ENCODE results near the gene CYP2A7.
A peak's percentile ranks its signal among the peaks of the same experiment; 100 is the strongest.
"Not testable (repeated sequence)": the region's sequence is repeated elsewhere in the genome, so short reads cannot be mapped to it uniquely, and the experiment has no call there.

CYP2A7 gene

GRCh38 chr19:40882062-40882461 lies at the start of gene CYP2A7:
TSS of gene CYP2A7 (minus strand) at chr19:40882231. CDS start at chr19:40882210, 21 bp downstream.
- DNase-seq (ENCODE audit: low spot score) = peak; percentile 49

GRCh38 chr19:40930799-40931198 lies 48.8 kb upstream of the CYP2A7 start:
- not testable (repeated sequence) for DNase-seq (ENCODE audit: low spot score)

- not testable (repeated sequence) for DNase-seq (ENCODE audit: low spot score)
Measured at GRCh38 chr19:40929942-40930341, 47.9 kb upstream of the CYP2A7 start.

- DNase-seq (ENCODE audit: low spot score) = no peak
Measured at GRCh38 chr19:40928850-40929249, 46.8 kb upstream of the CYP2A7 start.

- no peak for DNase-seq (ENCODE audit: low spot score)
Measured at GRCh38 chr19:40927567-40927966, 45.5 kb upstream of the CYP2A7 start.

GRCh38 chr19:40926276-40926675 lies 44.2 kb upstream of the CYP2A7 start:
- not testable (repeated sequence) for DNase-seq (ENCODE audit: low spot score)

- no peak for DNase-seq (ENCODE audit: low spot score)
Measured at GRCh38 chr19:40923934-40924391, 41.9 kb upstream of the CYP2A7 start.

GRCh38 chr19:40922237-40923160 lies 40.5 kb upstream of the CYP2A7 start:
- not testable (repeated sequence) for DNase-seq (ENCODE audit: low spot score)

GRCh38 chr19:40921005-40921897 lies 39.2 kb upstream of the CYP2A7 start:
- peak; percentile 59 for DNase-seq (ENCODE audit: low spot score)

GRCh38 chr19:40920300-40921004 lies 38.4 kb upstream of the CYP2A7 start:
- DNase-seq (ENCODE audit: low spot score) = no peak

- DNase-seq (ENCODE audit: low spot score) = not testable (repeated sequence)
Measured at GRCh38 chr19:40919530-40920299, 37.7 kb upstream of the CYP2A7 start.

- DNase-seq (ENCODE audit: low spot score) = not testable (repeated sequence)
Measured at GRCh38 chr19:40918303-40918702, 36.3 kb upstream of the CYP2A7 start.

GRCh38 chr19:40908976-40909375 lies 26.9 kb upstream of the CYP2A7 start:
- DNase-seq (ENCODE audit: low spot score) = peak; percentile 41

GRCh38 chr19:40907968-40908735 lies 26.1 kb upstream of the CYP2A7 start:
- no peak for DNase-seq (ENCODE audit: low spot score)

- DNase-seq (ENCODE audit: low spot score) = no peak
Measured at GRCh38 chr19:40906512-40906911, 24.5 kb upstream of the CYP2A7 start.

GRCh38 chr19:40904673-40905156 lies 22.7 kb upstream of the CYP2A7 start:
- not testable (repeated sequence) for DNase-seq (ENCODE audit: low spot score)

GRCh38 chr19:40901975-40902750 lies 20.1 kb upstream of the CYP2A7 start:
- not testable (repeated sequence) for DNase-seq (ENCODE audit: low spot score)

GRCh38 chr19:40900521-40900920 lies 18.5 kb upstream of the CYP2A7 start:
- not testable (repeated sequence) for DNase-seq (ENCODE audit: low spot score)

GRCh38 chr19:40899964-40900363 lies 17.9 kb upstream of the CYP2A7 start:
- DNase-seq (ENCODE audit: low spot score) = not testable (repeated sequence)
